GM21786 (cell line): ENCODE results near the gene TOE1.
"Not testable (repeated sequence)": the region's sequence is repeated elsewhere in the genome, so short reads cannot be mapped to it uniquely, and the experiment has no call there.

Experiments
- ATAC-seq: cut with Tn5 transposase; IDR thresholded peaks from one replicate; pipeline ENCODE4 v1.9.1; 2021; ENCODE audit not compliant: unreplicated experiment

TOE1 gene

DNA sequence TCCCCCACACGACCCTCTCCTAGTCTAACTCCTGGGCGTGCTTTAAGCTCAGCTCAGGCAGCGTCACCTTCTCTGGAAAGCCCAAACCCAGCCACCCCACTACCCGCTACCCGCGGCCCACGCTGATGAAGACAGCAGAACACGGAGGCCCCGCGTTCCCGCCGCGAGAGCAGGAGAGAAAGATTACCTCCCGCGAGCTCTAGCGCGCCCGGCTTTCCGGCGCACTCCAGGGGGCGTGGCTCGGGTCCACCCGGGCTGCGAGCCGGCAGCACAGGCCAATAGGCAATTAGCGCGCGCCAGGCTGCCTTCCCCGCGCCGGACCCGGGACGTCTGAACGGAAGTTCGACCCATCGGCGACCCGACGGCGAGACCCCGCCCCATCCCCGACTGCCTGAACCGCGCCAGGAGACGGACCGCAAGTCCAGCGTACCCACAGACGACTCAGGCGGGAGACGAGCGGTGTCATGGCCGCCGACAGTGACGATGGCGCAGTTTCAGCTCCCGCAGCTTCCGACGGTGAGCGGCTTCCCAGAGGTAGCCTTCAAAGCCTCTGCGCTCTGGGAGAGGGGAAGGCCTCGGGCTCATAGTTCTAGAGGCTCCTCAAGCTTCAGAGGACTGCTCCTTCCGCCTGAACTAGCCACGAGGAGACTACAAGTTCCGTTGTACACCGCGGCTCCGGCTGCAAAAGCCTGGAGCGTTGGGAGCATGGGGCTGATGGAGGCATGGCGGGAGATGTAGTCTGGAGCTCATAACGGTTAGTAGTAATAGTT lies at the start of gene TOE1, which contains the start of gene MUTYH:
TOE1 (plus strand) TSS at position 382 of the 770 bp plus-strand sequence; CDS start at position 465, 83 bp downstream.
MUTYH (minus strand) TSS at position 652 of the 770 bp plus-strand sequence. CDS start 5,935 bp downstream, outside the sequence.
- ATAC-seq = peak; percentile 82

DNA sequence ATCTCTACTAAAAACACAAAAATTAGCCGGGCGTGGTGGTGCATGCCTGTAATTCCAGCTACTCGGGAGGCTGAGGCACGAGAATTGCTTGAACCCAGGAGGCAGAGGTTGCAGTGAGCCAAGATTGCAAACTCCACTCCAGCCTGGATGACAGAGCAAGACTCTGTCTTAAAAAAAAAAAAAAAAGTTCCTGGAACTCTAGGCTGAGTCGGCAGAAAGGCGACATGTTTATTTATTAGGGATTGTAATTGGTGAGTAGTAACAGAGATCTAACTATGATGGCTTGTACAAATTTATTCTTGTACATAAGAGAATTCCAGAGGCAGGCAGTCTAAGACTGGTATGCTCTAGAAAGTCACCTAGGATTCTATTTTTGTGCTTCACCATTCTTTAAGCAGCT lies 49.0 kb upstream of the TOE1 start:
- not testable (repeated sequence) for ATAC-seq

DNA sequence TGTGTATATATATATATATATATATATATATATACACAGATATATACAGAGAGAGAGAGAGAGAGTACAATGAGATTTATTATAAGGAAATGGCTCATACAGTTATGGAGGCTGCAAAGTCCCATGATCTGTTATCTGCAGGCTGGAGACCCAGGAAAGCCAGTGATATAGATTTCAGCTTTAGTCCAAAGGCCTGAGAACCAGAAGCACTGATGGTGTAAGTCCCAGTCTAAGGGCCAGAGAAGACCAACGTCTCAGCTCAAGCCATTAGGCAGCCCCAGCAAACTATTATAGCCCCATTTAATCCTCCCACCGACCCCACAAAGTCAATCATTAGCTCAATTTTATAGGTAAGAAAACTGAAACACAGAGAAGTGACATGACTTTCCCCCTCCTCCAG lies 48.3 kb upstream of the TOE1 start:
- ATAC-seq = no peak

DNA sequence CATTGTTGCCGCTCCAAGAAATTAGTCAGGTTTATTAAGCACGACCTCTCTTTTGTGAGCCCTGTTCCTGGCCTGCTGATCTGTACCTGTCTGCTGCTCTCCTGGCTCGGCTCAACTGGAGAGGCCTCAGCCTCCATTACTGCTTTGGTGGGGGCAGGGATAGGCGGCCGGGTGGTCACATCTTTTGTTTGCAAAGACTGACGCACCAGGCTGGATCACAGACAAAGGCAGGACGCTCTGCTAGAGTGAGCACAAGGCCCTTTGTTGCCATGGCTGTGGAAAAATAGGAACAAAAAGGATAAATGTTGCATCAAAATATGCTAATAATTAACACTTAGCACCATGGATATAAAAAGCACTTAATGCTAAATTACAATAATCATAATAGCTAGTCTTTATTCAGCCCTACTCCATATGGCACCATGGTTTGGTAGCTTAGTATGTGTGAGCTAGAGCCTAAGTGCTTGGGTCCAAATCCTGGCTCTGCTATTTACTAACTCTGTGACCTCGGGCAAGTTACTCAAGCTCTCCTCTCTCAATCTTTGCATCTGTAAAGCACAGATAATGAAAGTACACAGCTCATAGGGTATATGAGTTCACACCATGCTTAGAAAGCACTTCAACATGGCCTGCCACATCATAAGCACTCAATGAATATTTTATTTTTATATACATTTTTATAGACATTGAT lies 42.2 kb upstream of the TOE1 start:
- ATAC-seq = no peak

DNA sequence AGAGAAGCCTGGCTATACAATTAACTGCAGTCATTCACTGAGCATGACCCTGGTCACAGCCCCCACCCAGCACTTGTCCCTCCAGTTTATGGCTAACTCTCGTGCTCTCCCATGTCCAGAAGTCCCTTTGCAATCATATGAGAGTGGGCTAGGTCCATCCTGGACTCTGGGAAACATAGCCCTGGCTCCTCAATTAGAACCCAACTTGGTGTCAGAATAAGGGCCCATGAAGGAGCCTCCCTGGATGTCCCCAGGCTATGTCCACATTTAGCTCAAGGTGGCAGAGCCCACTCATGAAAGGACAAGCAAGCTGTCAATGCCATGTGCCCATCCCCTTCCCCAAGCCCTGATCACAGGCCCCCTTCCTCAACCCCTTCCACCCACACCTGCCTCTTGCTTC lies 40.7 kb upstream of the TOE1 start:
- no peak for ATAC-seq

DNA sequence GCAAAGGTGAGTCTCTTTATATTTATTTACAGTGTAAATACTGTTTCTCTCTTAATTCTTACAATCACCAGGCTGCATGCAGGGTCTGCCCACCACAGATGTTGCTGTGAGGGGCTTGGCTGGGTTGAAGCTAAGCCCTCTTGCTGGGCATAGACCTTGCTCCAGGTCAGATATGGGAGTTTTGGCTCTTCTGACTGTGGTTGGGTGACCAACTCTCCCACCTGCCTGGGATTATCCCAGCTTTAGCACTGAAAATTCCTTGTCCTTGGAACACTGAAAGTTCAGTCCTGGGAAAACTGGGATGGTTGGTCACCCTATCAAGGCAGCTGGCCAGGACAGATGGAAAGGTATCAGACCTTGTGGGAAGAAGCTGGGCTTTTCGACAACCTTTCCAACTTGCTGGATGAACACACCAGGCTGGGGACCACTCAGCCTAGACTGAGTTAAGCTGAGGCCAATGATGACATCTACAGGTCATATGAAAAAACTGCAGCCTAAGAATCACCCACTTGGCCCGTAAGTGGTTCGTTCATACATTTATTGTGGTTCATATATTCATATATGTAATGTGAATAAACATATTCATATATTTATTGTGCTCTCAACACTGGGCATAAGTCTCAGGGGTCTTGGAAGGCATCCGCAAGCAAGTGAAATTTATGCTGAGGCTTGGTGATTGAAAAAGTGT lies 39.8 kb upstream of the TOE1 start:
- no peak for ATAC-seq

DNA sequence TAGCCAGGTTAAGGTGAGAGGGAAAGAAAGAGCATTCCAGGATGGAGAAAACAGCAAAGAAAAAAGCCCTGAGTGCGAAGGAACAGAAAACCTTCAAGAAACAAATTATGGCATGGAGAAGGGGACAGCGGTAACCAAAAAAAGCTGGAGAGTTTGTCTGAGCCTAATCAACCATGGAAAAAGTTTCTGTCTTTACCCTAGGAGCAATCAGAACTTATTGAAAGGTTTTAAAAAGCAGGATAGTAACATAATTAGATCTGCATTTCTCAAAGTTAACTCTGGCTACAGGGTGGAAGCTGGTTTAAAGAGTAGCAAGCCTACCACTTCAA lies 39.3 kb upstream of the TOE1 start:
- no peak for ATAC-seq

DNA sequence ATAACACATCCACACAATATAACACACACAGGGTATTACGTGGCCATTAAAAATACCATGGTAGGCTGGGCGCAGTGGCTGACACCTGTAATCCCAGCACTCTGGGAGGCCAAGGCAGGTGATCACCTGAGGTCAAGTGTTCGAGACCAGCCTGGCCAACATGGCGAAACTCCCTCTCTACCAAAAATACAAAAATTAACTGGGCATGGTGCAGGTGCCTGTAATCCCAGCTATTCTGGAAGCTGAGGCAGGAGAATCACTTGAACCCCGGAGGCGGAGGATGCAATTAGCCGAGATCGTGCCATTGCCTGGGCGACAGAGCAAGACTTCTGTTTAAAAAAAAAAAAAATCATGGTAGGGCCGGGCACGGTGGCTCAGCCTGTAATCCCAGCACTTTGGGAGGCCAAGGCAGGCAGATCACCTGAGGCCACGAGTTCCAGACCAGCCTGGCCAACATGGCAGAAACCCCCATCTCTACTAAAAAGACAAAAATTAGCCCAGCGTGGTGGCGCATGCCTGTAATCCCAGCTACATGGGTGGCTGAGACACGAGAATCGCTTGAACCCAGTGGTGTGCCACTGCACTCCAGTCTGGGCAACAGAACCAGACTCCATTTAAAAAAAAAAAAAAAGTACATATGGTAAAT lies 37.3 kb upstream of the TOE1 start:
- no peak for ATAC-seq

DNA sequence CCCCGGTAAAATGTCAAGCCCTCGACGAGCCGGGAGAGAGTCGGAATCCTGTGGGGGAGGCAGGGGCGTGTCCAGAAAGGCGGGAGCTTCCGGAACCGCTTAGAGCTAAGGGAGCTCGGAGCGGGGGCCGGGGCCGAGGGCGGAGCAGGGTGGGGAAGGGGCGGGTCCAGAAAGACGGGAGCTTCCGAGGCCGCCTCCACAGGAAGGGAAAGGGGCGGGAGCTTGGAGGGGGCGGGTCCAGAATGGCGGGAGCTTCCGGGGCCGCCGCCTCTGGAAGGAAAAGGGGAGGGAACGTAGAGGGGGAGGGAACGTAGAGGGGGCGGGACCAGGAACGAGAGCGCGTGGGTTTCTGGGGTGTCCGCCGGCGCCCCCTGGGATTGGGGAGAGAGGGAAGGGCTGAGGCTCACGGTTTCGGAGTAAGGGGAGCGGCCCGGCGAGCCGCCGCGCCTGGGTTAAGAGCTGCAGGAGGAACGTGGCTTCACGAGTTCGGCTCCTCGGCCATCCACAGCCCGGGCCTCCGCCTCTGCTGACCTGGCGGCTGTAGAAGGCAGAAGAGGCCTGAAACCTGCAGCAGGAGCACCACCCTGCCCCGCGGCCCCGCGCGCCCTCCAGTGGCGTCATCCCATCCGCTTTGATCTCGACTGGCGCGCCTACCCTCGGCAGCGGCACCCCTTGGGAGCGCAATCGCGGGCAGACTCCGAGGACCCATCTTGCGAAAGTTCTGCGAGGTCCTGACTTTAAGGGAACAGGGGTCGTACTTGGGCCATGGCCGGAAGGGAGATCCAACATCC lies 36.3 kb upstream of the TOE1 start:
- ATAC-seq = peak; percentile 58

DNA sequence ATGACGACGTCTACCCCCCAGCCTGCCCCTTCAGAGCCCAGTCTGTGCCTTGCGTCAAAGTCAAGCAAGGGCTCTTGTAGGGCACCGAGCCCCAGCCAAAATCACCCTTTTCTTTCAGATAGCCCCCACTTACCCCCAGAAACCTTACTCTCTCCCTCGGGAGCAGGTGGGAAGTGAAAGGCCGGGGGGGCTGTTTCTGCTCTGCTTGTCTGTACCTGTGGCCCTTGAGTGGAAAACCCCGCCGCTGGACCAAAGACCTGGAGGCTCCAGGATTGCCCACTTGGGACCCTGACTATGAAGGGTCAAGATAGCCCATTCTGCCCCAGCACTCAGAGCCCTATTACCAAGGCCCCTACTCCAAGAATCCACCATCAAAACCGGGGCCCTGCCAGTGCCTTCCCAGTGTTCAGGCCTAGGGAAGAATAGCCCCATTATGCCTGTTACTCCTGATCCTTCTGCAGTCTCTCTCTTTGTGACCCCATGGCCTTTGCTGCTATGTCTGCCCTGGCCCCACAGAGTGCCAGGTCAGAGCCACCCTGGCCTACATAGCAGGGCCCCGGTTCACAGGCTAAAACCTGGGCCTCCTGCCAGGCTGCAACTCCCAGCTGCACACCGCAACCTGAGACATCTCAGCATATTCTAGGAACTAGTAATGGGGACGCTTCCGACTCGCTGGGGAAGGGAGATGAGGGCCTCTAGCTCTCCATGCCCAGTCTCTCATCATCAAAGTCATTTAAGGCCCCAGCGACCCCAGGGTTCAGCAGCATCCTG lies 35.5 kb upstream of the TOE1 start:
- no peak for ATAC-seq

DNA sequence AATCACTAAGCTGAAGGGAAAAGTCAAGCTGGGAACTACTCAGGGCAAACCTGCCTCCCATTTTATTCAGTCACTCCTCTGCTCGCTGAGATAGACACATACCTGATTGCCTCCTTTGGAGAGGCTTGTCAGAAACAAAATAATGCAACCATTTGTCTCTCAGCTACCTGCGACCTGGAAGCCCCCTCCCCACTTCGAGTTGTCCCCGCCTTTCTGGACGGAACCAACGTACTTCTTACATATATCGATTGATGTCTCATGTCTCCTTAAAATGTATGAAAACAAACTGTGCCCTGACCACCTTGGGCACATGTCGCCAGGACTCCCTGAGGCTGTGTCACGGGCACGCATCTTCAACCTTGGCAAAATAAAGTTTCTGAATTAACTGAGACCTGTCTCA lies 34.7 kb upstream of the TOE1 start:
- ATAC-seq = no peak

DNA sequence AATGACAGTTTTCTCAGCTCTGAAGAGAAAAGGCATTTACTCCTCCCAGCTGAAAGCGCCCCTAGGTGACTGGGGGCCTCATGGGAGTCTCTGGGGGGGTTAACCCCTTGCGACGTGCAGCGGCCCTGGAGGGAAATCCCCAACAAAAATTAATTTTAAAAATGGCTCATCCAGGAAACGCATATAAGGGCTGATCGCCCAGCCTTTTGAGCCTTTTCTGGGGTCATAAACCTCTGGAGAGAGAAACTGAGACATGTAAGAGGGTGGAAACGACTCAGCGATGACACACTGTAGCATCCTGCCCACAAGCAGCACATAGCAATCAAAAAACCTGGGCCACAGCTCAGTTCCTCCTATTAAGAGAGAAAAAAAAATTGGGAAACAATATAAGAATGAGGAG lies 33.7 kb upstream of the TOE1 start:
- no peak for ATAC-seq

DNA sequence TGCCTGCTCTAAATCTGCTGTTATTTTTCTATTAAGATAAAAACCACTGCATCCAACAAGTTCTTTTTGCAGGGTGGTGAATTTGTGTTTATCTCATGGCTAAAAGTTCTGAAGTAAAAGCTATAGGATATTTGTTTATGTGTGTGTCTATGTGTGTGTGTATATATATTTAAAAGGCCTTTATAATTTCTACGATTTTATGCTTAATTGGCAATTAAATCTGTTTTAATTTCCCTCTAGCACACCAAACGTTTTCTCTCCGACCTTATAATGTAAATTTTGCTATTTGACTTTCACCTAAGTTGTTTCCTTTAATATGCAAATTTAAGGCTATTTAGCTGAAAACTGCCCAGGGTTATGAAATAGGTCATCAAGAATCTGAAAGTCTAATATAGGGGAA lies 33.1 kb upstream of the TOE1 start:
- ATAC-seq = no peak

DNA sequence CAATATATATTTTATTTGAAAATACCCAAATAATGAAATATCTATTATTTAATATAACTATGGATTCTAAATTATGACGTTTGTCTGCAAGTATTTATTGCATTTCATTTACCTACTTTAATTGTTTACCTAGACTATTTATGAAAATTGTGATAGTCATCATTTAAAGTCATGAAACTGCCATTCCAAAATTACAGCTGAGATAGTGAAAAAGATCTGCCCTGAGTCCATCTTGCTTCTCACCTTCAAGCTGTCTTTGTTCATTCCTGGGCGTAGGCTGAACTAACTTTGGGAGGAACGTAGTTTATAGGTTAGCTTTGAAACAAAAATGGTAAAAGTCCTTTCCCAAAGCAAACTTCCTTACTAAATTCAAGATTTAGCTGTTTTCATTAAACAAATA lies 25.7 kb upstream of the TOE1 start:
- ATAC-seq = no peak

DNA sequence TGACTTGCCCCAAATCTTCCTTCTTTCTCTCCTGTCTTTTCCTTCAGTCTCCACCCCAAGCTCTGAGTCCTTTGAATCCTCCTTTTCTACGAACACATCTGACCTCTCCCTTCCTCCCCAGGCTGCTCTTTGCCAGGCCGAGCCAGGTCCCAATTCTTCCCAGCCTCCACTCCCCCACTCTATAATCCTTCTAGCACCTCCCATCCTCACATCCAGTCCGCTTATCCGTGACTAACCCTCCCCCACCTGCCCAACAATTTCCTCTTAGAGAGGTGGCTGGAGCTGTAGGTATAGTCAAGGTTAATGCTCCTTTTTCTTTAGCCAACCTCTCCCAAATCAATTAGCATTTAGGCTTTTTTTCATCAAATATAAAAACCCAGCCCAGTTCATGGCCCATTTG lies 22.8 kb upstream of the TOE1 start:
- no peak for ATAC-seq

DNA sequence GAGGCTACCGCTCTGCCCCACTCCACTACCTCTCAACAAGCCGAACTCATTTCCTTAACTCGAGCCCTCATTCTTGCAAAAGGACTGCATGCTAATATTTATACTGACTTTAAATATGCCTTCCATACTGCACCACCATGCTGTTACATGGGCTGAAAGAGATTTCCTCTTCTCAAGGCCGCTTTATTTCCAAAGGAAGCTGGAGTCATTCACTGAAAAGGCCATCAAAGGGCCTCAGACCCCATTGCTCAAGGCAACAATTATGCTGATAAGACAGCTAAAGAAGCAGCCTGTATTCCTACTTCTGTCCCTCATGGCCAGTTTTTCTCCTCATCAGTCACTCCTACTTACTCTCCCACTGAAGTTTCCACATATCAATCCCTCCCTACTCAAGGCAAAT lies 20.2 kb upstream of the TOE1 start:
- no peak for ATAC-seq

DNA sequence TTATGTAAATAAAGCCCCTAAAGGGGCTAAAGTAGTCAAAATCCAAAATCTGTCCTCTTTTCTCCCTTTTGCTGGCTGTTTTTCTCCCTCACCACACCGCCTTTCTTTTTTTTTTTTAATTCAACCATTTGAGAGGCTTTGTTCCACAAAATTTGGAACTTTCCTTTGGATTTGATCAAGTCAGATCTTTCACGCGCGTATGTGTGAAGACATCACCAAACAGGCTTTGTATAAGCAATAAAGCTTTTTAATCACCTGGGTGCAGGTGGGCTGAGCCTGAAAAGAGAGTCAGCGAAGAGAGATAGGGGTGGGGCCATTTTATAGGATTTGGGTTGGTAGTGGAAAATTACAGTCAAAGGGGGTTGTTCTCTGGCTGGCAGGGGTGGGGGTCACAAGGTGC lies 18.5 kb upstream of the TOE1 start:
- ATAC-seq = no peak

DNA sequence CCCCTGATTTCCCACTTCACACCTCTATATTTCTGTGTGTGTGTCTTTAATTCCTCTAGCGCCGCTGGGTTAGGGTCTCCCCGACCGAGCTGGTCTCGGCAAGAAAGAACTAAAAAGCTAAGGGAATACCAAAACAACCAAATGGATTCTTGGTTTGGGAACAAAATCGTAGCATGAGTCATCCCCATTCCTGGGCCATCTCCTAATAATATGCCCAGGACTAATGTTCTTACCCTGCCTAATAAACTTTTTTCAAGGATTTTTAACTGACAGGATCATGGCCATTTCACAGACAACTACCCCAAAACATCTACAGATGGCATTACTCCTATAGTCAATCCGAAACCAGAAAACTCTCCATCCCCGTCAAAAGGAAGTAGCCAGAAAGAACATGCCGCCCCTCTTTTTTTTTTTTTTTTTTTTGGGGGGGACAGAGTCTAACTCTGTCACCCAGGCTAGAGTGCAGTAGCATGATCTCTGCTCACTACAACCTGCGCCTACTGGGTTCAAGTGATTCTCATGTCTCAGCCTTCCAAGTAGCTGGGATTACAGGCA lies 17.4 kb upstream of the TOE1 start:
- ATAC-seq = no peak

DNA sequence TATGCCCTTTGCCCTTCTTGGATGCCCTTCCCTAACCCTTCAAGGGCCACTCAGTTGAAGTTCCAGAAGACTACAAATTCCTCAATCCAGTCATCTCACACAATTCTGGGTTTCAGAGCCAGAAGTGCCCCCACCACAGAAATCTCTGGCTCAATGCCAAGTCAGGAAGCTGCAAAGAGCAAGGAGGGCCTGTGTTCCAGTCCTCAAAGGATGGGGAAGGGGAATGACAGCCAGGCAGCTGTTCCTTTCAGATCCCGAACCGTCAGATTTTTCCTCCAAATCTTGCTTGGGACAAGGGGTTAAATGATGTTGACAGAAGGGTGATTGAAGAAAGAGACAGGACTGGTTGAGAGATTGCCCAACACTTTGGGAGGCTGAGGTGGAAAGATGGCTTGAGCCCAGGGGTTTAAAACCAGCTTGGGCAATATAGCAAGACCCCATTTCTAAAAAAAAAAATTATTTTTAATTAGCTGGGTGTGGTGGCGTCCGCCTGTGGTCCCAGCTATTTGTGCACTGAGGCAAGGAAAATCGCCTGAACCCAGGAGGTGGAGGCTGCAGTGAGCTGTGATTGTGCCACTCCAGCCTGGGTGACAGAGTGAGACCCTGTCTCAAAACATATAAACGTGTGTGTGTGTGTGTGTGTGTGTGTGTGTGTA lies 14.0 kb upstream of the TOE1 start:
- ATAC-seq = no peak
